Measurements from ENCODE around the gene DNAJC13. TPM values are rescaled to one million over a fixed set of nuclear protein-coding genes. Genes with fewer than 3 reads are reported as not detected.
A peak's percentile ranks its signal among the peaks of the same experiment; 100 is the strongest.

Gene DNAJC13
- total RNA-seq, 4 donors from 2014 or later = 21.2 to 86.9 (median 54.6) TPM

- H3K9me3 ChIP-seq = no peaks in the 10 kb centered on the region
- no peak overlapping the region for H3K4me3 ChIP-seq
- H3K36me3 ChIP-seq = no peaks in the 10 kb centered on the region
- H3K27ac ChIP-seq = no peak overlapping the region
- no peaks in the 10 kb centered on the region for H3K4me1 ChIP-seq
- intact Hi-C loops (cut with DNase I; ENCODE audit: low total_unique reads) = no loop called here
- no peak for DNase-seq
- H3K27me3 ChIP-seq = no peaks in the 10 kb centered on the region
- TF ChIP-seq POLR2A (IDR thresholded peaks at IDR 0.05) = no peak
- TF ChIP-seq, protein P1, sequence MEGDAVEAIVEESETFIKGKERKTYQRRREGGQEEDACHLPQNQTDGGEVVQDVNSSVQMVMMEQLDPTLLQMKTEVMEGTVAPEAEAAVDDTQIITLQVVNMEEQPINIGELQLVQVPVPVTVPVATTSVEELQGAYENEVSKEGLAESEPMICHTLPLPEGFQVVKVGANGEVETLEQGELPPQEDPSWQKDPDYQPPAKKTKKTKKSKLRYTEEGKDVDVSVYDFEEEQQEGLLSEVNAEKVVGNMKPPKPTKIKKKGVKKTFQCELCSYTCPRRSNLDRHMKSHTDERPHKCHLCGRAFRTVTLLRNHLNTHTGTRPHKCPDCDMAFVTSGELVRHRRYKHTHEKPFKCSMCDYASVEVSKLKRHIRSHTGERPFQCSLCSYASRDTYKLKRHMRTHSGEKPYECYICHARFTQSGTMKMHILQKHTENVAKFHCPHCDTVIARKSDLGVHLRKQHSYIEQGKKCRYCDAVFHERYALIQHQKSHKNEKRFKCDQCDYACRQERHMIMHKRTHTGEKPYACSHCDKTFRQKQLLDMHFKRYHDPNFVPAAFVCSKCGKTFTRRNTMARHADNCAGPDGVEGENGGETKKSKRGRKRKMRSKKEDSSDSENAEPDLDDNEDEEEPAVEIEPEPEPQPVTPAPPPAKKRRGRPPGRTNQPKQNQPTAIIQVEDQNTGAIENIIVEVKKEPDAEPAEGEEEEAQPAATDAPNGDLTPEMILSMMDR (IDR thresholded peaks at IDR 0.05) = no peak
Observed at GRCh38 chr3:132406587-132406986, 10.7 kb upstream of the DNAJC13 start.

- Histone ChIP-seq H3K4me1 (no peaks in the 10 kb centered on the region), H3K27me3 (no peaks in the 10 kb centered on the region), H3K27ac (no peak overlapping the region), H3K36me3 (no peaks in the 10 kb centered on the region), H3K9me3 (no peaks in the 10 kb centered on the region), H3K4me3 (no peak overlapping the region)
- no peak for TF ChIP-seq POLR2A (IDR thresholded peaks at IDR 0.05)
- TF ChIP-seq, protein P1 (IDR thresholded peaks at IDR 0.05) = no peak
- no peak for DNase-seq
- intact Hi-C loops (cut with DNase I; ENCODE audit: low total_unique reads) = no loop called here
Observed at GRCh38 chr3:132407025-132407424, 10.3 kb upstream of the DNAJC13 start.

GRCh38 chr3:132414841-132415240 is 2.5 kb upstream of the DNAJC13 start:
- DNase-seq = no peak
- Histone ChIP-seq H3K27me3 (no peaks in the 10 kb centered on the region), H3K36me3 (no peaks in the 10 kb centered on the region), H3K4me3 (no peak overlapping the region), H3K9me3 (no peaks in the 10 kb centered on the region), H3K27ac (no peak overlapping the region), H3K4me1 (no peaks in the 10 kb centered on the region)
- TF ChIP-seq, protein P1 (IDR thresholded peaks at IDR 0.05) = no peak
- intact Hi-C loops (cut with DNase I; ENCODE audit: low total_unique reads) = no loop called here

DNA sequence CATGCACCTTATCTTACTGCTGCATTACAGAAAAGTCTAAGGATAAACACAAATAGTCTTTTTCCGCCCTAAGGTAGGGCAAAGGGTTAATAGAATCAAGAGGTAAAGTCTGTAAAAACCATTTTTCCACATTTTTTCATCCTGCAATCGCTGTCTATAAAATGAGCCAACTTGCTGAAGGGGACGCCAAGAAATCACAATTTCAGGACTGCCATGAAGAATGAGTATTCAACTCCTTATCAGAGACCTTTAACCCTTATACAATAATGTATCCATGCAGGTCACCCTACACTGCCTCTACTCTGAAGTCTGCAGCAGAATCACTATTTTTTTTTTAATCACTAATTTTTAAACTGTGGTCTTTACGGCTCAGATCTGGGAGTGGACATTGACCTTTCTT is 1.1 kb upstream of the DNAJC13 start:
- intact Hi-C loops (cut with DNase I; ENCODE audit: low total_unique reads) = no loop called here
- no peak overlapping the region for H3K4me3 ChIP-seq
- no peaks in the 10 kb centered on the region for H3K36me3 ChIP-seq
- H3K27ac ChIP-seq = peak overlapping the region in 1 of 2 donors; percentile 88
- no peaks in the 10 kb centered on the region for H3K4me1 ChIP-seq
- no peaks in the 10 kb centered on the region for H3K27me3 ChIP-seq
- H3K9me3 ChIP-seq = no peaks in the 10 kb centered on the region
- TF ChIP-seq, protein P1 (IDR thresholded peaks at IDR 0.05) = no peak
- no peak for TF ChIP-seq POLR2A (IDR thresholded peaks at IDR 0.05)
- no peak for DNase-seq

- TF ChIP-seq, protein P1 (IDR thresholded peaks at IDR 0.05) = no peak
- TF ChIP-seq POLR2A (IDR thresholded peaks at IDR 0.05) = no peak
- peaks cover 0 to 6% of the 10 kb centered on the region in 2 donors for H3K4me1 ChIP-seq
- intact Hi-C loops (cut with DNase I; ENCODE audit: low total_unique reads) = no loop called here
- DNase-seq = peak in 1 of 2 donors; percentile 43
- H3K9me3 ChIP-seq = no peaks in the 10 kb centered on the region
- H3K27ac ChIP-seq = peak overlapping the region; percentile 88 to 91
- no peaks in the 10 kb centered on the region for H3K36me3 ChIP-seq
- H3K4me3 ChIP-seq = peak overlapping the region; percentile 73 to 98
- no peaks in the 10 kb centered on the region for H3K27me3 ChIP-seq
Observed at GRCh38 chr3:132417695-132418411, 551 bp downstream of the DNAJC13 start.
